ENCODE measurements around the gene CCR3.

CCR3 gene

DNA sequence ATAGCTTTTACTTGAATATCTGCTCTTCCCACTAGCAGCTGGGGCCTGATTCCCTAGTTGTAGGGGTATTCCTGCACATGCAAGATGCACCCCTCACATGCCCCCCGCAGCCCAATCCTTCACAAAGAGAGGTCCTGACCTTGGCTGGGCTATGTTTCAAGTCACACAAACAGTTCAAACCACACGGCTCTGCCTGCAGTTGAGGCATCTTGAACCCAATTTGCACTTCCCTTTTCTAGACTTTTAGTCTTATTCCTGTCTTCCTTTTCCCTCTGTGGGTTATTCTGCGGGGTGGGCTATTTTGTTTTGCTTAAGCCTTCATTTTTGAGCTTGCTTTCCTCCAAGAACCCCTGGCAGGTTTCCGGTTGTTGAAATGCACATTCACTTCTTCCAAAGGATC lies 20.9 kb upstream of the CCR3 start:
- no peak for DNase-seq (ENCODE audit: low spot score)

DNA sequence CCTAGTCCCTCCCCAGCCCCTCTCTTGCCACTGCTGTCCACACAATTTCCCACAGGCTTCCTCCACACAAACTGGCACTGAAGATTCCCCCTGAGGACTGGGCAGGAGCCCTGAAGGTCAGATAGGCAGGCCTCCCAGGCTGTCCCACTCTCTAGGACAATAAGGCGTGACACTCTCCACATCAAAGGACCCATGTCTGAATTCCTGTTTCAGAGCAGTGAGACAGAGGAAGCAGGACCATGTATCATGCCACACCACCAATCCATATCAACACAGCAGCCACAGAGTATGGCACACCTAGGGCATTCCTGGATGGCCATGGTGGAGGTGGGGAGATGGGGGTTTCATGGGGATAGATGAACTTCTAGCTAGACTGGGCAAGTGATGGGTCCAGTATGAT lies 20.3 kb upstream of the CCR3 start:
- DNase-seq (ENCODE audit: low spot score): no peak

DNA sequence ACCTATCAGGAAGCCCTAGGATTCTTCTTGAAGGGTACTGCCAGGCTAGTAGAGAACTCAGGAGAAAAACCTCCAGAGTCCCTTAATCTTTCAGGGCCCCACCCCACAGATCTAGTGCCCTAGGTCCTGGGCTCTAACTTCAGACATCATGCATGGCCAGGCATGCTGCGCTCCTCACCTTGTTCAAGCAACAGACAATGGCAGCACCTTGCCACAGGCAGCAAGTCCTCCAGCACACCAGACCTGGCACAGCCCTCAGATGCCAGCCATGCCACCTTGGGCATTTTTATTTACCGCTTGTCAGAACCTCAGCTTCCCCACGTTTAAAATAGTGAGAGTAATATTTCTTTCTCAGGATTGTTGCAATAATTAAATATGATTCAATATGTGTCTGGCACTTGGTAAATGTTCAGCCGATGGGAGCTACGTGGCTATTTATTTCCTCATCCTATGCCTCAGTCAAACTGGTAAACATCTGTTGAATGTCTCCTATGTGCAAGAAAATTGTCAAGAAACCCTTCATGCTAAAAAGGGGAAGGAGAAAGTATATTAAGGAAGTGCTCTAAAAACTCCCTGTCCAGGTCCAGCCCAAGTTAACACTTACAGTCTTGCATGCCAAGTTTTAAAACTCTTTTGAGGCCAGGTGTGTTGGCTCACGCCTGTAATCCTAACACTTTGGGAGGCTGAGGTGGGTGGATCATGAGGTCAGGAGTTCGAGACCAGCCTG lies 19.7 kb upstream of the CCR3 start:
- no peak for DNase-seq (ENCODE audit: low spot score)

DNA sequence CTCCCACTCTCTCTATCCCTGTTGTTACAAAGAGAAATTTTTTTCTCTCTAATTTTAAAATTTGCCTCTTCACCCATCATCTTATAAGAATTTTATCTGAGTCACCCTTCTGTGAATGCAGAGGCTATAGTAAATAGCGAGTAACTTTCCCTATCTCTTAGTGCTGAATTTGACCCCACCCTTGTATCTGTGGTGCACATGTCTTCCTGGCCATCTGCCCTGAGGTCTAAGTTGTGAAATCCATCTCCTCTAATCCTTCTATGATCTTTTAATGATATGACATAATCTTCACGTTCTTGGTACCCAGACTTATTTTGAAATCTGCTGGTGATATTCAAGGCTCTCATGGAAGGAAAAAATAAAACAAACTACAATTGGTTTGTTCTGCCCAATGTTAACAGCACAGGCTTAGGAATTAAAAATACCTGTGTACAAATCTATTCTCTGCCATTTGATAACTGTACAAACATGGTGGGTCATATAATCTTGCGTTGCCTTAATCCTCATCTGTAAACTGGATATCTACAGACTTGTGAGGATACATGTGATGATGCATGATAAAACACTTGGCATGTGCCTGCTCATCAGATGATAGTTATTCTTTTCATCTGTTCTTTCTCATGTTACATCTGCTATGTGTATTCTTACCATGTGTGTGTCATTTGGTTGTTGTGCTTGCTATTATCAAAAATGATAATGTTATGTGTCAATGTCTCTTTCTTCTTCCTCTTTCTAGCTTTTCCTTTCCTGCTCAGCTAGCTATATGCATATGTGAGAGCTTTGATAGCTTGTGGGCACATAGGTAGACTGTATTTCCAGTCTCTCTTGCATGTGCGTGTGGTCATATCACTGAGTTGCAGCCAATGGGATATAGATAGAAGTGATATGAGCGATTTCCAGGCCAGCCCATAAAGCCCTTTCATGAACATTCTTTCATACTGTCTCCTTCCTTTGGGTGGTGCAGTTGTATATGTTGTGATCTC lies 13.7 kb upstream of the CCR3 start:
- no peak for DNase-seq (ENCODE audit: low spot score)

DNA sequence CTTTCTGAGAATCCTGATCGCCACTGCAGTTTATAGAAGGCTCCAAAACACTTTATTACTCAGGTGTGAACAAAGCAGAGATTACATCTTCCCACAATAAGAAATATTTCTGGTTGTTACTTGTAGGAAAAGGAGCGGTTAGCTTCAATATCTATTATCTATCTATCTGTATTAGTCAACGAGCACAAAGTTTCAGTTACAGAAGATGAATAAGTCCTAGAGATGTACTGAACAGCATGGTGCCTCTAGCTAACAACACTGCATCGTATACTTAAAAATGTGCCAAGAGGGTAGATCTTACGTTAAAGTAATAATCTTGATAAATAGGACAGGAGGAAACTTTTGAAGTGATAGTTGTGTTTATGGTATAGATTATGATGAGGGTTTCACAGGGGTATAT lies 10.9 kb upstream of the CCR3 start:
- DNase-seq (ENCODE audit: low spot score): no peak

GRCh38 chr3:46233194-46233593 lies 9.1 kb upstream of the CCR3 start:
- no peak for DNase-seq (ENCODE audit: low spot score)

DNA sequence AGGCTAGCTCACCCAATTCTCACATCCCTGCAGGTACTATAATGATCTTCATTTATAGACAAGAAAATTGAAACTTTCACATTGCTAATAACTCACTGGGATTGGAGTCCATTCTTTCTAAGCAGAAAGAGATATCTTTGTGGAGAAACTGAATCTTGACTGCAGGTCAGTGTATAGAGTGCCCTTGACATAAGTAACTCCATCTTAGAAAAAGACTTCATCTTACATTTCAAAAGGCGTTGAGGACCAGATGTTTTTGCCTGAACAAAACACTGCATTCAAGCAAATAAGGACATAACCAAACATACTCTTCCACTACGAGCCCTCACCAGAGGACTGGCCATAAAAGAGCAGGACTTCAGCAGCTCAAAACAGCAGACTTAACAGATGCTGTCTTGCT lies 6.8 kb upstream of the CCR3 start:
- no peak for DNase-seq (ENCODE audit: low spot score)

- no peak for DNase-seq (ENCODE audit: low spot score)
Observed at GRCh38 chr3:46236294-46237054, 5.8 kb upstream of the CCR3 start.

- DNase-seq (ENCODE audit: low spot score): no peak
Observed at GRCh38 chr3:46238386-46238785, 3.9 kb upstream of the CCR3 start.

GRCh38 chr3:46239301-46239938 lies 2.8 kb upstream of the CCR3 start:
- DNase-seq (ENCODE audit: low spot score): no peak

DNA sequence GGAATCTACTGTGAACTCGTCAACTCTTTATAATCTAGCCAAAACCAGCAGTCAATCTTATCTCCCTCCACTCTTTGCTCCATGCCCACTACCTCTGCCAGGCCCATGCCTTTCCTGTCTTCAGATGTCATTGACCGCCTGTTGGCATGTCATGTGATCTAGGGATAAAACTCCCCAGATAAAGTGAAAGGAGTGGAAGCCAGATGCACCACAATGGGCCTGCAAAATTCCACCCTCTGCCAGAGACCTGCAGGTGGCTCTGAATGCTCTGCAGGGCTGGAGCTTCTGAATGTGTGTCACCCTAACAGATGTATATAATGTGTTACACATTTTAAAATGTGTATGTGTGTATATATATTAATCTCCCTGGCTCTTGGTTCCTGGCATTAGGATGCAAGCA lies 2.3 kb upstream of the CCR3 start:
- DNase-seq (ENCODE audit: low spot score): no peak

DNA sequence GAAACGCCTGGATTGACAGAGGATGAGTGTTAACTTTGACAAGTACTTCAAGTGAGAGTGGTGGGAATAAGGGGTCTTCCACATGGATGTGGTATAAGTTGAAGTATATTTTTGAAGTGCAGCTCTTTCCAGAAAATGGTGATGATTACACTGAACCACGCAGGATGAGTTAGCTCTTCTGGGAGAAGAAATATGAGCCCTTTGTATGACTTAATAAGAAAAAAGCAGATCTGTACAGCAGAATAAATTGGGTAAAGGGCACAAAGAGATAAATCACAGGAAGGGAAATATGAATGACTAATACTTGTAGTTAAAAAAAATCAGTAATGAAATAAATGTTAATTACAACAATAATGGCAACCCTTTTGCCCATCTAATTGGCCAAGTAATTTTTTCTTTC lies 1.3 kb downstream of the CCR3 start:
- no peak for DNase-seq (ENCODE audit: low spot score)

DNA sequence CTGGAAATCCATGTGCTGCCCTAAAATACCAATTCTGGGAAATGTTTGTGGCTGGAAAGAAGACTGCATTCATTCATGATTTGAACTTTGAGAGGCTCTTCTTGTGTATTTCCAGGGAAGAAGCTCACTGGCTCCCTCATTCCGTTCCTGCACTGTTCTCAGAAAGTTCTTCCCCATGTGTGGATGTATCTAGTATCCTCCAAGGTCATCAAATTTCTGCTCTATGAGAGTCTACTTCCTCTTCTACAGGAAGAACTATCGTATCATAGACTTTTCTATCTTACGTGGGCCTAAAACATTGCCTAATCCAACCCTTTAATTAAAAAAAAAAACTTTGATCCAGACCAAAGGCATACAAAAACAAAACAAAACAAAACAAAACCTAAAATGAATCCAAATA lies 2.9 kb downstream of the CCR3 start:
- DNase-seq (ENCODE audit: low spot score): no peak

DNA sequence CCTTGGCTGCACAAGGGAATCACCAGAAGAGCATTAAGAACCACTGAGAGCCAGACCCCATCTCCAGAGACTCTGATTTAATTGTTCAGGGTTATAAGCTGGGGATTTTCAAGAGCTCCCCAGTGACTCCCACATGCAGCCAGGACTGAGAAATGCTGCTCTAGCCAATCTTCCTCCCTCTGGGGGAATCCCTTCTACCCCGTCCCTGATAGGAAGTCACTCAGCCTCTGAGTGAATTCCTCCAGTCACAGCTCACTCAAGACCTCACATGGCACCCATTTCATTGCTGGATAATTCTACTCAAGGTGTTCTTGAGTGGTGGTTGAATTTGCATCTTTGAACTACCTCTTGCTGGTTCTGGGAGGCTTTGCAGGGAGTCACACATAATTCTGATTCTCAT lies 10.7 kb downstream of the CCR3 start:
- DNase-seq (ENCODE audit: low spot score): no peak

DNA sequence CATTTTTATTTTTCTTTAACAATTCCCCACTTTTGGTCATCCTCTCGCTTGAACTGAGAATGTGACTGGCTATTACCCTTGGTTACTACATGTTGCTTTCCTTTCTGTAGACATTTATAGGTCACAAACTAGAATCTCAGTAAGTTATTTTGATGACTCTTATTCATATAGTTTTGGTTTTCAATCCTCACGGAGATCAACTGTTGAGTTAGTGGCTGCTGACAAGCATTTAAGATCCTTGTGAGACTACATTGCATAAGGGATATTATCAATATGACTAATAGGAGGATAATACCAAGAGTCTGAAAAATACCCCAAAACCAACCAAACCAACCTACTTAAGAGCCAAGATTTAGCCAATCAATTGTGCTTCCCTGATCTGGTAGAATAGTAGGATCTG lies 16.3 kb downstream of the CCR3 start:
- no peak for DNase-seq (ENCODE audit: low spot score)

- no peak for DNase-seq (ENCODE audit: low spot score)
Observed at GRCh38 chr3:46261926-46262594, 19.8 kb downstream of the CCR3 start.

DNA sequence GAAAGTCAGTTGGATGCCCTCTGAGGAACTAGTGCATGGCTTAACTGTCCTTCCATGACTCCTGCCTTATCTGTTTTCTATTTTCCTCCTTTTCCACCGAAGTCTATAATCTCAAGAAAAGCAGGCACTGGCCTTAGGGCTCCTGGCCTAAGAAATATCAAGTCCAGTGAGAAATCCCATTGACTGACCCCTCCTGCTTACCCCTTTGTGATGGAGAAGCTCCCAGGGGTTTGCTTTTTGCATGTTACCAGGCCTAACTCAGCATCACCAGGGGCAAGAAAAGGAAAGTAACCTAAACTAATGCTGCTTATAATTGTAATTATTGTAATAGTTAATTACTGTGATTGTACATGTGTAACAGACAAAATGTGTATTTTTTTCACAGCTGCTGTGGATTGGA lies 21.7 kb downstream of the CCR3 start:
- DNase-seq (ENCODE audit: low spot score): no peak

DNA sequence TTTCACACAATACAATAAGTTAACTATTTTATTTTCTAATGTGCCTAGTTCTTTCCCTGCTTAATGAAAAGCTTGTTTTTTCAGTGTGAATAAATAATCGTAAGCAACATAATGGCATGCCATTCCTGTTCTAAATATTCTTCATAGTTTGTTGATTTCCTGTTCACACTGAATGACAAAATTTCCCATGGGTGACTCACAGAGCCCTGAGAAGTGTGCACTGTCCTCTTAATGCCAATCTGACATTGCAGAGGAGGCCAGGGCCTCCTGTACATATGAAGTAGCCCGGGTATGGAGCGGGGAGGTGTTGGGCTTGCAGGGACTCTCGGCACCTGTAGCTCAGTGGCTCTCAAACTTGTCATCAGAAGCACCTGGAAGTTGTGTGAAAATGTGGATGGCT lies 24.3 kb downstream of the CCR3 start:
- DNase-seq (ENCODE audit: low spot score): no peak

GRCh38 chr3:46269556-46269955 lies 27.3 kb downstream of the CCR3 start:
- no peak for DNase-seq (ENCODE audit: low spot score)

- DNase-seq (ENCODE audit: low spot score): no peak
Observed at GRCh38 chr3:46270474-46270873, 28.2 kb downstream of the CCR3 start.

- DNase-seq (ENCODE audit: low spot score): no peak
Observed at GRCh38 chr3:46271209-46271745, 29.0 kb downstream of the CCR3 start.
